Dendritic cell treated with granulocyte-macrophage colony-stimulating factor and Interleukin-4, amounts not matched to agents 40 ng/mL and 50 ng/mL, for 4 days (primary cell): Measurements from ENCODE around the gene FRMD8.
"Not testable (repeated sequence)": the region's sequence is repeated elsewhere in the genome, so short reads cannot be mapped to it uniquely, and the experiment has no call there.

Source experiments
- H3K27ac Mint-ChIP-seq: one replicate; pipeline ENCODE4 v1.8.0; 2022; ENCODE audit warnings: mild to moderate bottlenecking, mixed read lengths
- H3K27me3 Mint-ChIP-seq: one replicate; pipeline ENCODE4 v1.8.0; 2022; ENCODE audit warnings: mild to moderate bottlenecking, mixed read lengths
- H3K36me3 Mint-ChIP-seq: one replicate; pipeline ENCODE4 v1.8.0; 2022; ENCODE audit warnings: low read depth, mixed read lengths
- H3K4me1 Mint-ChIP-seq: one replicate; pipeline ENCODE4 v1.8.0; 2022; ENCODE audit warnings: low read depth, mixed read lengths
- H3K4me3 Mint-ChIP-seq: one replicate; pipeline ENCODE4 v1.8.0; 2022; ENCODE audit warnings: mild to moderate bottlenecking, moderate library complexity, mixed read lengths
- H3K9me3 Mint-ChIP-seq: one replicate; pipeline ENCODE4 v1.8.0; 2022; ENCODE audit warnings: mixed read lengths
- intact Hi-C: fragments of 100-400 bp; cut with micrococcal nuclease; formaldehyde crosslinking; loops from one replicate; pipeline ENCODE4 v1.15.0; 2022

The FRMD8 gene

DNA sequence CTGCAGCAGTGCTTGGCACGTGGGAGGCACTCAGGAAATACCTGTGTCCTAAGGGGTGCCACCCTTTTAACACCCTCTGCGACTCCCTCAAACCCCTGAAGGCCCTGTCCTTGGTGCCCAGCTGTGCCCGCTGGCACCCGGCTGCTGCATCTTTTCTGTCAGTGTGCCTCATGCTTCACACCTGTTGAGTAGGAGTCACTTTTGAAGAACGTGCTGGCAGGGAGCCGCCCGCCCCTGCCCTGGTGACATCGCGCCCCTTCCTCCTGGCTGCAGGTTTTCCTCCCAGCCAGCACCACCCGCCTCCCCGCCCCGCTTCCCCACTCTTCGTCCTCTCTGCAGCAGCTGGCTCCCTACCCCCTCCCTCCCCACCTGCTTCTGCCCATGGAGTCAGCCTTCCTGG is 17.8 kb downstream of the FRMD8 start:
- peaks cover 96% of the 10 kb centered on the region for H3K36me3 Mint-ChIP-seq
- H3K4me3 Mint-ChIP-seq = no peak overlapping the region
- intact Hi-C loops = no loop called here
- no peaks in the 10 kb centered on the region for H3K27me3 Mint-ChIP-seq
- peak overlapping the region; percentile 90 for H3K27ac Mint-ChIP-seq
- H3K9me3 Mint-ChIP-seq = no peaks in the 10 kb centered on the region
- H3K4me1 Mint-ChIP-seq = peaks cover 50% of the 10 kb centered on the region

DNA sequence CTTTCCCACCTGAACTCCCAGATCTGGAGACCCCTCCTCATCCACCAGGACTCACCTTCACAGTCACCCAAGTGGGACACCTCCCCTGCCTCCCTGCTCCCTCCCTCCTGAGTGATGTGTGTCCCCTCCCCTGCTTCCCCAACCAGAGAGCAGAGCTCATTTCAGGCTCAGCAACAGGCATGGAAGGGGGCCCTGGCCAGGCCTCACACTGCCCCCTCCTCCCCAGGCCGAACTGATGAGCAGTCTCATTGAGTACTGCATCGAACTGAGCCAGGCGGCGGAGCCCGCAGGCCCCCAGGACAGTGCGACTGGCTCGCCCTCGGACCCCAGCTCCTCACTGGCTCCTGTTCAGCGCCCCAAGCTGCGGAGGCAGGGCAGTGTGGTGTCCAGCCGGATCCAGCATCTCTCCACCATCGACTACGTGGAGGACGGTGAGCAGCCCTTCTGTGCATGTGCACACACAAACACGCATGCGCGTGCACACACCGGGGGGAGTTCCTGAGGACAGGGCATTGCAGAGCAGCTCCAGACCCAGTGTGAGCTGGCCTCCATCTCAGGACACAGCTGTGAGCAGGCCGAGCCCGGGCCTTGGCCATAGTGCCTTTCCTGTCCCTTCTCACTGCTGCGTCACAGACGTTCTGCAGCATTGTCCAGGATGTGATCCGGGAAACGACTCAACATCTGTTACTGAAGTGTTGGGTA is 18.4 kb downstream of the FRMD8 start:
- no peak overlapping the region for H3K4me3 Mint-ChIP-seq

DNA sequence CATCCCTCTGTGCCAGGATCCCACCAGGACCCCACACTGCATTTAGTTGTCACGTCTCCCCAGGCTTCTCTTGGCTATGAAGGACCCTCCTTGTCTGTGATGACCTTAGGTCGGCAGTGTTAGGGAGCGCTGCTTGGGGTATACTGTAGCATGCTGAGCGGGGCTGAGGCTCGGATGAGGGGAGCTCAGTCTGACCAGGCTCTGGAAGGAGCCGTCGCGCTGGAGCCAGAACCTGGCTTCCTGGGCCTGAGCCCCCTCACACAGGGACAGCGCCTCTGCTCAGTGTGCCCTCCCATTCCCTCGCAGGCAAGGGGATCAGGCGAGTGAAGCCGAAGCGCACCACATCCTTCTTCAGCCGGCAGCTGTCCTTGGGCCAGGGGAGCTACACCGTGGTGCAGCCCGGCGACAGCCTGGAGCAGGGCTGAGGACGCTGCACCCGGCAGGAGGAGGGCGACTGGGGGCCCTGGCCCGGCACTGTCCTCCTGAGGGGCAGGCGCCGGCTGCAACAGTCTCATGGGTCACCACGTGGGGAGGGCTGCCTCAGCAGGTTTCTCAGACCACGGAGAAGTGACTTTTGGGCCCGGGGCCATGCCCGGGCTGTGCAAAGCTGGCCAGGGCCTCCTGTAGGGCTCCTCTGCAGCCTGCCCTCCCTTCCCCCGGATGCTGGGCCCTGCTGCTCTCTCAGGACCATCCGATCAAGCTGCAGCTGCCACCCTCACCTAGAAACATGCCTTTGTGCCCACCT is 24.7 kb downstream of the FRMD8 start:
- H3K27me3 Mint-ChIP-seq = no peaks in the 10 kb centered on the region
- H3K4me3 Mint-ChIP-seq = no peak overlapping the region
- intact Hi-C loops = loop anchor here (10.0 kb wide), 1 partner anchor 46 kb away; no protein-coding TSS in a partner anchor
- H3K36me3 Mint-ChIP-seq = peaks cover 87% of the 10 kb centered on the region
- H3K27ac Mint-ChIP-seq = no peak overlapping the region
- no peaks in the 10 kb centered on the region for H3K9me3 Mint-ChIP-seq
- peaks cover 12% of the 10 kb centered on the region for H3K4me1 Mint-ChIP-seq

More for the DNA sequence above, 18.4 kb downstream of the FRMD8 start:
- no peaks in the 10 kb centered on the region for H3K9me3 Mint-ChIP-seq
- H3K27me3 Mint-ChIP-seq = no peaks in the 10 kb centered on the region
- peaks cover 96% of the 10 kb centered on the region for H3K36me3 Mint-ChIP-seq
- peaks cover 45% of the 10 kb centered on the region for H3K4me1 Mint-ChIP-seq
- intact Hi-C loops = no loop called here
- peak overlapping the region; percentile 90 for H3K27ac Mint-ChIP-seq

DNA sequence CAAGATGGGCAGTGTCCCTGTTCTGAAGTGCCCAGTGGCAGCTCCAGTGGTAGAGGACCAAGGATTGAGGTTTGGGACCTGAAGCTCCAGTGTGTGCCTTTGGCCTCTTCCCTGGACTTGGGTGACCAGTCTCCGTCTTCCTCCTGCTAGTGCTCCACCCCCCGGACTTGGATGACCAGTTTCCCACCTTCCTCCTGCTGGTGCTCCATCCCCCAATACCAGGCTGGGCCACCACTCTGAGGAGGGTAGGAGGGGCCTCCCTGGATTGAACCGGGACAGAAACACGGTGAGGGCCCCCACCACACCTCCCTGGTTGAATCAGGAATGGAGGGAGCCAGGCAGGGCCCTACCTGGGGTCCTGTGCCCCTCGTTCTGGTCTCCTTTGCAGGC is 25.2 kb downstream of the FRMD8 start:
- intact Hi-C loops = loop anchor here (10.0 kb wide), 1 partner anchor 47 kb away; no protein-coding TSS in a partner anchor
- Mint-ChIP-seq H3K4me1 (peaks cover 17% of the 10 kb centered on the region), H3K27me3 (no peaks in the 10 kb centered on the region), H3K4me3 (no peak overlapping the region), H3K36me3 (peaks cover 81% of the 10 kb centered on the region), H3K9me3 (no peaks in the 10 kb centered on the region), H3K27ac (no peak overlapping the region)

DNA sequence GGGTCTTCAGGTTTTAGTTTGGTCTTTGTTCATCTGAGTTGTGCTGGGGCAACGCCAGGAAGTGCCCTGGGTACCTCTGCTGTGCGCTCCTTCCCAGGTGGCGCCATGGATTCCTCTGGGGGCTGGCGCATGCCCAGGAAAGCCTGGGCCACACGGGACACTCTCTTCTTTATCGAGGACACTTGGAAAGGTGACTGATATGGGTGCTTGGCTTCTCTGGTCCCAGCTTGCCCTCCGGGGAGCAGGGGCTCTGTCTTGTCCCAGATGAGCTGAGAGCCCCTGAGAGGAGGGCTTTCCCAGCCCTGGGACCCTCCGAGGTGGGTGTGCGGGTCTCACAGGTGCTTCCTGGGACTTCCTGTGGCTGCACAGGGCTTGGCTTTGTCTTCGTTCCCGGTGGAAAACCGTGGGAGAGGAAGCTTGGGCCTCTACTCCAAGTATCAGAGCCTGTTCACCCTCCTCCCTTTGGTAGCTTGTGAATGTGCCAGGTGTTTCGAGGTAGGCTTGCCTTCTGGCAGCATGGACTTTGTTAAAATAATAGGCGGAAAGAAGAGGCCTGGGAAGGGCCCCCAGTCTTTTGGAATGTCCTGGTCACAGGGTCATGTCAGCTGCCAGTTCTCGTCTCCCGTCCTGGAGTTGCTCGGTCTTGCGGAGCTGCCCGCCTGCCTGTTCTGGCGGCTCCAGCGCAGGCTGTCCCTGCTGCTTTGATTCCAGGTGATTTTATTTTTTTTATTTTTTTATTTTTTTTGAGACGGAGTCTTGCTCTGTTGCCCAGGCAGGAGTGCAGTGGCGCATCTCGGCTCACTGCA is 26.0 kb downstream of the FRMD8 start:
- Mint-ChIP-seq H3K36me3 (peaks cover 74% of the 10 kb centered on the region), H3K9me3 (no peaks in the 10 kb centered on the region), H3K27ac (no peak overlapping the region), H3K27me3 (no peaks in the 10 kb centered on the region), H3K4me3 (no peak overlapping the region), H3K4me1 (peaks cover 25% of the 10 kb centered on the region)
- intact Hi-C loops = loop anchor here (10.0 kb wide), 1 partner anchor 48 kb away; no protein-coding TSS in a partner anchor

DNA sequence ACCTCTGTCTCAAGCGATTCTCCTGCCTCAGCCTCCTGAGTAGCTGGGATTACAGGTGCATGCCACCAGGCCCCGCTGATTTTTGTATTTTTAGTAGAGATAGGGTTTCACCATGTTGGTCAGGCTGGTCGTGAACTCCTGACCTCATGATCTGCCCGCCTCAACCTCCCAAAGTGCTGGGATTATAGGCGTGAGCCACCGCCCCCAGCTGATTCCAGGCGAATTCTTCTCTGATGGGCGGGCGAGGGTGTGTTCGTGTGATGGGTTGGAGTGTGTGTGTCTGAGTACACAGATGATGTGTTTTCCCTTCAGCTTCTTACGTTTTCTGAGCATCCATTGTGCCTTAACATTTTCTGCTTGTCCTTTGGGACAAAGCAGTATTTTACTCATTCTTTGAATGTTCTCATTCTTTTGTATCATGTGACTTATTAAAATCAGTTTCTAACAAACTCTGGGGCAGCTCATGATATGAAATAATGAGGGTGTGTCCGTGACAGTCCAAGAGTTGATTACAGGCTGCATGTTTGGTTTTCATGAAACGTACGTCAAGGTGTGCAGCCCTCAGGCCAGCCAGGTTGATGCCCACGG is 26.7 kb downstream of the FRMD8 start:
- not testable (repeated sequence) for H3K9me3 Mint-ChIP-seq

DNA sequence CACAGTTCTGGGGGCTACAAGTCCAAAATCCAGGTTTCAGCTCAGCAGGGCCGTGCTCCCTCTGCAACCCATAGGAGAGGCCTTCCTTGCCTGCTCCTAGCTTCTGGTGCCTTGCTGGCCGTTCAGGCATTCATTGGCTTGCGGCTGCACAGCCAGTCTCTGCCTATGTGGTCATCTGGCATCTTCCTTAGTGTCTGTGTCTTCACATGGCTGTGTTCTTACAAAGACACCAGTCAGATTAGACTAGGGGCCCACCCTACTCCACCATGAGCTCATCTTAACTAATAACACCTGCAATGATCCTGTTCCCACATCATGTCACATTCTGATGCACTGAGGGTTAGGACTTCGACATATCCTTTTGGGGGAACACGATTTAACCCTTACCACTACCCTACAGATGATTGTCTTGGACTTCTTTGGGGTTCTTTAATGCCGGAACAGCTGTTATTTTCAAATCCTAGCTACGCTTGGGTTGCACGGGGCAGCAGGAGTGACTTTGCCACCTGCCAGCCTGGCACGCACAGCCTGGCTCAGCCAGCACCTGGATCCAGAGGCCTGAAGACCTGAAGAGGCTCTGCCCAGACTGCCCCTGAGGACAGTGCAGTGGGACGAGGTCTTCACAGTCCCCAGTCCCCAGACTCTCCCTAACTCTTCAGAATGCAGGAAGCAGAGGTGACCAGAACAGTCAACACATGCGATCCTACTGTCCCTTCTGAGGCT is 28.5 kb downstream of the FRMD8 start:
- peaks cover 54% of the 10 kb centered on the region for H3K36me3 Mint-ChIP-seq
- peak overlapping the region; percentile 35 for H3K27ac Mint-ChIP-seq
- no peaks in the 10 kb centered on the region for H3K9me3 Mint-ChIP-seq
- H3K27me3 Mint-ChIP-seq = no peaks in the 10 kb centered on the region
- peaks cover 46% of the 10 kb centered on the region for H3K4me1 Mint-ChIP-seq
- no peak overlapping the region for H3K4me3 Mint-ChIP-seq
- intact Hi-C loops = loop anchor here (5.0 to 10.0 kb wide), 2 partner anchors 33 to 50 kb away; partner anchors contain the start of gene SLC25A45

More for the DNA sequence above, 26.7 kb downstream of the FRMD8 start:
- peaks cover 72% of the 10 kb centered on the region for H3K36me3 Mint-ChIP-seq
- not testable (repeated sequence) for H3K27me3 Mint-ChIP-seq, H3K27ac Mint-ChIP-seq, H3K4me3 Mint-ChIP-seq
- H3K4me1 Mint-ChIP-seq = peaks cover 32% of the 10 kb centered on the region
- intact Hi-C loops = loop anchor here (10.0 kb wide), 1 partner anchor 48 kb away; no protein-coding TSS in a partner anchor

DNA sequence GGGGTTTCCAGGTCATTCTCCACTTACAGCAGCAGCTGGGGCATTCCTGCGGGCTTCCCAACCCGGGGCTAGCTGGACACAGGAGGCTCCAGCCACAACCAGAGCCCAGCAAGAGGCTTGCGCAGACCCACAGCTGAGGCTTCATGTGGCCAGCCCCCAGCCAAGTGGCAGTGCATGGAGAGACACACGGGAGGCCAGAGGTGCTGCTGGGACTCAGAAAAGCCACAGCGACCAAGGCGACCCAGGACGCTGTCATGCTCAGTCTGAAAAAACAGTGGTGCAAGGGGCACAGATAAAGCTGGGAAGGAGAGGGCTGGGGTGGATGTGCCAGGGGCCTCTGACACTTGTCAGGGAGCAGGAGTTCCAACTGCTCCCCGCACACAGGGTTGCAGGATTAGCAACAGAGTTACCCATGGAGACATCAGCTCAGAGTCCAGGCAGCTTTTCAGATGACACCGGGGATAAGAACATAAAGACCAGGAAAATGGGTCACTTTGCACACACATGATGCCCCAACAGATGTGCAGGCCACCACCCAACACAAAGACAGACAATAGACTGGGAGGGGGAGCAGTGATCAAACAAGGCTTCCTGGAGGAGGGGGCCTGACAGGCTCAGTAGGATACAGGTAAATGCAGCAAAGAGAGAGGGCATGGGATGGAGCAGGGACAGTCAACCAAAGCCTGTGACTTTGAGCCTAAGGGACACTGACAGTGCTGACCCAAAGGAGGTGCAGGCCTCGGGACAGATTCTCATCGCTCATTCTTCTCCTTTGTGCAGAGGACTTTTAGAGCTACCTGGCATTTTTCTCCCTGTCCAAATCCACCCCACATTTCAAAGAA is 29.3 kb downstream of the FRMD8 start:
- Mint-ChIP-seq H3K27ac (peak overlapping the region; percentile 100), H3K9me3 (no peaks in the 10 kb centered on the region), H3K36me3 (peaks cover 46% of the 10 kb centered on the region), H3K27me3 (no peaks in the 10 kb centered on the region), H3K4me3 (peak overlapping the region; percentile 78), H3K4me1 (peaks cover 49% of the 10 kb centered on the region)
- intact Hi-C loops = loop anchor here (2.0 to 10.0 kb wide), 3 partner anchors 15 to 51 kb away; partner anchors contain the start of gene SLC25A45

DNA sequence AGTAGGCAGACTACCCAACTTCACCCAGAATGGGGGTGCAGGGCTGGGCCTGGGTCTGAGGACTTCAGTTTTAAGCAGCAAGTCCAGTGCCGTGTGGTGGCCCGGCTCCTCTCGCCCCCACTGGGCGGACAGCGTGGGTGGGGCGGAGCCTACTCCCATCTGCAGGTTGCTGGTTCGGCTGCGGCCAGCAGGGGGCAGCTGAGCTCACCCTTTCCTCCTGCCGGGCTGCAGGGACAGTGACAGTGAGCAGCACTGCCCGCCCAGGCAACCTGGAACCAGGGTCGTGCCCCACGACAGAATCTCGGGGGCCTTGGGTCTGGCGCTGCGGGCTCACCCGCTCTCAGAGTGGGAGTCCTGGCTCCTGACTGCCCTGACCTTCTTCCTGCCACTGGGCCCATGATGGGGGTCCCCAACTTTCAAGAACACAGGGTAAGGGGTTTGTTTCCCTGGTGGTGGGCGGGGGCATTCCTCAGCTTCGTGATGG is 29.9 kb downstream of the FRMD8 start:
- no peaks in the 10 kb centered on the region for H3K9me3 Mint-ChIP-seq
- intact Hi-C loops = loop anchor here (2.0 to 10.0 kb wide), 3 partner anchors 14 to 52 kb away; partner anchors contain the start of gene SLC25A45
- no peaks in the 10 kb centered on the region for H3K27me3 Mint-ChIP-seq
- H3K27ac Mint-ChIP-seq = peak overlapping the region; percentile 100
- H3K36me3 Mint-ChIP-seq = peaks cover 41% of the 10 kb centered on the region
- H3K4me1 Mint-ChIP-seq = peaks cover 51% of the 10 kb centered on the region
- peak overlapping the region; percentile 78 for H3K4me3 Mint-ChIP-seq

DNA sequence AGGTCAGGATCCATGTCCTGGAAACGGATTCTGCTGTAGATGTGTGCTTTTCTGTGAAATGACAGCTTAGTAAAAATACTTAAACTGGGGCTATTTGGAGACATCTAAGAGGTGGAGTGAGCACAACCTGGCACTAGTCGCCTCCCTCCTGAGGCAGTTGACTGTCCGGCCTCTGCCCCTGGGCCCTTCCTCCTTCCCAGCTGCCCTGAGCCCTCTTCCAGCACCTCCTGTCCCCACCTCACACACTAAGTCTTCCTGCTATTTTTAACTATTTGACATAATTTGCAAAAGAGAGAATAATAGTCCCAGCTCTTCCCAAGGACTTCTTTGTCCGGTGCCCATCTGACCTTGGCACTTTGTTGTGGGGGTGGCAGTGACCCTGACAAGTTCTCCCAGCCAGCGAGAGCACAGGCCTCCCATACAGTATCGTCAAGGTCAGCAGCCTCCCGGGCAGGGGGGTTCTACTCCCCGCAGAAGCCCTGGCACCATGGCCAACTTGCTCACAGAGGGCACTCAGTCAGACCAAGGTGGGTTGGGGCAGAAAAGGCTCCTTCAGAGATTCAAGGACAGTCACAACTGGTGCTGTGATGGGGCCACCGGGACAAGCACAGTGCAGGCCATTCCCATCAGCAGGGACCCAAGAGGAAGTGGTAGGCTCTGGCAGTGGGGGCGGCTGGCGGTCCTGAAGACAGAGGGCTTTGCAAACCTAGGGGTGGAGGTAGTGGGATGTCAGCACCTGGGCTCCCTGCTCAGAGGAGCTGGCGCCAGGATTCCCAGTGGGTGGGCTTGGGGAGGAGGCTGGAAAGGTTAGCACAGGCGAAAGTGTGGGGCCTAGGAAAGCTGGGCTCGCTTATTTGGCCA is 30.6 kb downstream of the FRMD8 start:
- Mint-ChIP-seq H3K27ac (peak overlapping the region; percentile 100), H3K27me3 (no peaks in the 10 kb centered on the region), H3K36me3 (peaks cover 41% of the 10 kb centered on the region), H3K4me3 (peak overlapping the region; percentile 78), H3K9me3 (no peaks in the 10 kb centered on the region), H3K4me1 (peaks cover 58% of the 10 kb centered on the region)
- intact Hi-C loops = loop anchor here (1.0 to 10.0 kb wide), 4 partner anchors 8 to 52 kb away; partner anchors contain the start of gene SLC25A45

DNA sequence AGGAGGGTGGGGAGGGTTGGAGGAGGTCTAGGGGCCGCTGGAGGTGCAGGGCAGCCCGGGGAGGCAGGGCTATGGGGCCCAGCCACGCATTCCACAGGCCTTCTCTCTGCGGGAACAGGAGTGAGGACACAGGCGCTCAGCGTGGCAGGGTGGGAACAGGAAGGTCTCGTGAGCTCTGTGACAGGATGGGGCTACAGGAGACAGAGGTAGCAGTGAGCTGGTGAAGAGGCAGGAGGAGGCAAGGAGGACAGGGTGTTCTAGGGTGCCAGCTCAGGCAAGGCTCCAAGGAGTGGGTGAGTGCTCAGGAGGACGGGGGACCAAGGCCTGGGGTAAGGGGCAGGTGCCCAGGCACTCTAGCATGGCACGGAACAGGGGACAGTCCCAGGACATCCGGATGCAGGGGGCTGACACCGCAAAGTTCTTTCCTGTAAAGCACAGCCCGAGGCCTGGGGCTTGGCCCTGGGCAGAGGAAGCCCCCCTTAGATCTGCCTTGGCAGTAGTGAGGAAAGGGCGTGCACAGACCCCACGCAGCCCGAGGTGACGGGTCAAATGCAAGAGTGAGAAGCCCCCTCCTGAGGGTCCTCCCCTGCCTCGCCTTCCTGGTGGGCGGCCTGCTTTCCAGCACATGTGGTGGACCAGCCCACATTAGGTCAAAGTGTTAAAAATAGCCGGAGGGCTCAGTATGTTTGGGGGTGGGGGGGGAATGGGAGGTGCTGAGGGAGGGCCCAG is 31.4 kb downstream of the FRMD8 start:
- no peaks in the 10 kb centered on the region for H3K9me3 Mint-ChIP-seq
- H3K27me3 Mint-ChIP-seq = no peaks in the 10 kb centered on the region
- H3K4me3 Mint-ChIP-seq = peak overlapping the region; percentile 78
- H3K4me1 Mint-ChIP-seq = peaks cover 64% of the 10 kb centered on the region
- H3K36me3 Mint-ChIP-seq = peaks cover 41% of the 10 kb centered on the region
- intact Hi-C loops = loop anchor here (1.0 to 10.0 kb wide), 5 partner anchors 7 to 79 kb away; partner anchors contain the start of gene SLC25A45
- H3K27ac Mint-ChIP-seq = peak overlapping the region; percentile 100
